D341Med (cell line): ENCODE results near the gene TSC22D3.
"Not testable (repeated sequence)": the region's sequence is repeated elsewhere in the genome, so short reads cannot be mapped to it uniquely, and the experiment has no call there.

ENCODE experiments used
- DNase-seq: peaks from one replicate; pipeline ENCODE4 v3.0.0; 2012; ENCODE audit warnings: low spot score

Gene TSC22D3

DNA sequence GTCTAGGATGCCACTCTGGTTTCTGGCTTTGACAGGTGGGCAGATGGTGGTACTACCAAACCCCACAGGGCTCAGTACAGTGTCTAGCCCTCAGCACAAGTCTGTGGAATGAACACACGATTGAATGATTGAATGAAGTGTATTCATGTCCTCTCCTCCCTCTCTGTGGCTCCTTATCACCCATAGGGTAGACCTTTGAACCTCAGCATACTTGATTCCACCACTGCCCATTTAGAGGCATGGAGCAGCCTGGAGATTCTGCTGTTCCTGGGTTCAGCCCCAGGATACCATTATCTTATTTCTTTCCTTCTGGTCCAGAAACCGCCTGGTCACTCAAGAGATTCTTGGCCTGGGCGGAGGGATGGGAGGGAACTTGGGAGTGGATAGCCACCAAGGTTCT lies 93.3 kb downstream of the TSC22D3 start:
- no peak for DNase-seq

DNA sequence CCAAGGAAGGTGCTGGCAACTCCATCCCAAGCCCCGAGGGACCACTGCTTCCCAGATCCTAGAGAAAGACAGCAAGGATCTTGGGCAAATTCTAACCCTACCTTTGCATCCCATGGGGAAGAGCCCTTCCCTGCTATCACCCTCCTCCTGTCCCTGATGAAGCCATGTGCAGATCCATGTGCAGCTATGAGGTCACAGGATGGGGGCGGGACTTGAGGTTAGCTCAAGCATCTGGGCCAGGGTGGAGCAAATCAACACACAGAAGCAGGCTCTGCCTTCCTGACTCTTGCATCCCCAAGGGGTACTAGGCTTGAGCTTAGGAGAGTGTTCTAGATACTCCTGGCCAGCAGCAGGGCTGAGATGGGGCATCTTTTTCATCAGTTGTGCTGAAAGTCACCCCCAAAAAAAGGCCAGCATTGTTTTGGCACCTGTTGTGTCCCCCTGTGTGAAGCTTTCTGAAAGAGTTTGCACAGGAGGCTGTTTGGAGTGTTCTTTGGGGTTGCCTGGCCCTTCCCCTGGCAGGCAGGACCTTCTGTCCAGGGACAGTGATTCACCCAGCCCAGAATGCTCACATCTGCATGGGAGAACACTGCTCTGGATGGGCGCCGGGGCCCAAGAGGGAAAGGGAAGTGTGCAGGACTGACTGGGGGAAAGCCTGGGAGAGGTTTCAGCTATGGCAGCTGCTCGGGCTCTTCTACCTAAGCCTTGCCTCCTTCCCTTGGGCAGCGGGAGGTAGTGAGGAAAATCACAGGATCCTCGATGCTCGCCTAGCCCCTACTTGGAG lies 96.4 kb downstream of the TSC22D3 start:
- DNase-seq = no peak

DNA sequence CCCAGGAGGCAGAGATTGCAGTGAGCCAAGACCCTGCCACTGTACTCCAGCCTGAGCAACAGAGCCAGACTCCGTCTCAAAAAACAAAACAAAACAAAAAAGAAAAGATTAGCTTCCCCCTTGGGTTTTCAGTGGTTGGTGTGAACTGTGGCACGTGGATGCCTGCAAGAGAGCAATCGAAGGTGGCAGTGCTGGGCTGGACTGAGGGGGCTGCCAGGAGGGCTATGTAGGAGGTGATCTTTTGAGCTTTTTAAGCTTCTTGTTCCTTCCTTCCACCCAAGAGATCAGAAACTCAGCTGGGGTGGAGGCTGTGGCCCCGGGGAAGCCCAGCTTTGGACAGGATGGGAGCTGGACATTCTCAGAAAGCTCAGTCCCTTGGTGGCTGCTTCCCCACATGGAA lies 97.7 kb downstream of the TSC22D3 start:
- DNase-seq = no peak

DNA sequence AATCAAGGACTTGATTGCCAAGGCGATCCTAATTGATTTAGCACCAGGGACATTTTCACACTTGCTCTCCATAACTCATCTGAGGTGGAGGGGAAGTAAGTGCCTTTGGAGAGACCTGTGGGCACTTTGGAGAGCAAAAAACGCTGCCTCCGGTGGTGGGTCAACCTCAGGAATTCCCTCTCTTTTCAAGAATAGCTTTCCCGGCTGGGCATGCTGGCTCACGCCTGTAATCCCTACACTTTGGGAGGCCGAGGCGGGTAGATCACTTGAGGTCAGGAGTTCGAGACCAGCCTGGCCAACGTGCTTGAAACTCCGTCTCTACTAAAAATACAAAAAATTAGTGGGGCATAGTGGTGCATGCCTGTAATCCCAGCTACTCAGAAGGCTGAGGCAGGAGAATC lies 98.1 kb downstream of the TSC22D3 start:
- DNase-seq = no peak

DNA sequence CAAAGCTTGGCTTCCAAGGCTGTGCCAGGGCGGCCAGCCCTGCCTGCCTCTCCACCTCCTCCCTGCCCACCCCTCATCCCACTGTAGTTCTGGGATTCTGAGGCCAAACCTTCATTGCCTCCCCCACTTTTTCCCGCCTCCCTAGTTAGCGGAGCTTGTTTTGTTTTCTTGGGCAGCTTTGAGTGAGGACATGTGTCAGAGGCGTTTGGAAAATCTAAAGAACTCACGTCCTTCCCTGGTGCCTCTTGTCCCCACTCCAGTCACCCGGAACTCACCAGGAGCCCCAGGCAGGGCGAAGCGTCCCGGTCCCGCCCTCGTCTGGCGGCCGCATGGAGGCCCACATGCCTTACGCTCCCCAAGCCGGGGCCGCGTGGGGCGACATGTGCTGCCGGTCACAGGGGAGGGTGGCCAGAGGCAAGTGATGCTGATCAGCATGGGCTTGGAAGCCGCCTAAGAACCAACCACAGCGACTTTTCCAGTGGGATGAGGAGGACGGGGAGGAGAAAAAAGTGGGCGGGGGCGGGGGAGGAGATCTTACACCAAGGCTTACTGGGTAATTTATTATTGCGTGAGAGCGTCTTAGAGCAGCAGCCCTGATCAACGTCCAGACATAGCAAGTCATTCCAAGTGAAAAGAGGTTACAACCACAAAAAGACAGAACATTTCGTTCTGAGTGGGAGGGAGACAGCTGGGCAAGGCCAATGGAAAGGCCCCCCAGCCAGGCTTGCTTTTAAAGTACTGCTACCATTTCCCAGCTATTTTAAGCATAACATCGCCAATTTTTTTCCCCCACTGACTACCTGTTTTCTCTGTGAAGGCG lies 98.8 kb downstream of the TSC22D3 start:
- peak; percentile 67 for DNase-seq

DNA sequence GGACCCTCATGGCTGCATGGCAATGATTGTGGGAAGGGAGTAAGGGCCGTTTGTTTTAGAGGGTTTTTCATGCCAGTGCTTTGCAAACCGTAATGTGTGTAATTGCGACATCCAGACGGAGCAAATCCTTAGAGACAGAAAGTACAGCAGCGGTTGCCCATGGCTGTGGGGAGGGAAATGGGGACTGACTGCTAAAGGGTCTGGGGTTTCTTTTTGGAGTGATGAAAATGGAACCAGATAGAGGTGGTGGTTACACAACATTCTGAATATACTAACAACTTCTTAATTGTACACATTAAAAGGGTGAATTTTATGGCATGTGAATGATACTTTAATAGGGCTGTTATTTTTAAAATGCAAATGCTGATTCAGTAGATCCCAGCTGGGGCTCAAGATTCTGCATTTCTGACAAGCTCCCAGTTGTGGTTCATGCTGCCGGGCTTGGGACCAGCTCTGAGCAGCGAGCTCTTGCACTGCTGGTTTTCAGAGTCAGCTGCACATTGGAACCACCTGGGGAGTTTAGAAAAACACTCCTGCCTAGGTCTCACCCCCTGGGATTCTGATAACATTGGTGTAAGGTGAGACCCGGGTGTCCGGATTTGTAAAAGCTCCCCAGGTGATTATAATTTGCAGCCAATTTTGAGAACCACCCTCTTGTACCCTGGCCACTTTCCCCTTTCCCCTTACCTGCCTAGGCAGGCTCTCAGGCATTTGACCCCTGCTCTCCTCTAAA lies 99.6 kb downstream of the TSC22D3 start:
- DNase-seq = no peak

DNA sequence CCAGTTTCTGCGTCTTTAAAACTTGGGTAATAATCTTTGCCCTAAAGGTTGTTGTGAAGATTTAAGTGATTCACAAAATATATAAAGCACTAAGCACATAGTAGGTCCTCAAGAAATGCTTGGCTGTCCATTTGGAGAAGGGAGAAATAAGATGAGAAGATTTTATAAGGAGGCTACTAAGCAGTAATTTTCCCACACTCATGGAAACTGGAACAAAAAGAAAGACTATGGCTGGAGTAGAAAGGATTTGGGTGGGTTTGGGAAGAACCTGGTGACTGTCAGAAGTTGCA lies 100.3 kb downstream of the TSC22D3 start:
- DNase-seq = no peak

DNA sequence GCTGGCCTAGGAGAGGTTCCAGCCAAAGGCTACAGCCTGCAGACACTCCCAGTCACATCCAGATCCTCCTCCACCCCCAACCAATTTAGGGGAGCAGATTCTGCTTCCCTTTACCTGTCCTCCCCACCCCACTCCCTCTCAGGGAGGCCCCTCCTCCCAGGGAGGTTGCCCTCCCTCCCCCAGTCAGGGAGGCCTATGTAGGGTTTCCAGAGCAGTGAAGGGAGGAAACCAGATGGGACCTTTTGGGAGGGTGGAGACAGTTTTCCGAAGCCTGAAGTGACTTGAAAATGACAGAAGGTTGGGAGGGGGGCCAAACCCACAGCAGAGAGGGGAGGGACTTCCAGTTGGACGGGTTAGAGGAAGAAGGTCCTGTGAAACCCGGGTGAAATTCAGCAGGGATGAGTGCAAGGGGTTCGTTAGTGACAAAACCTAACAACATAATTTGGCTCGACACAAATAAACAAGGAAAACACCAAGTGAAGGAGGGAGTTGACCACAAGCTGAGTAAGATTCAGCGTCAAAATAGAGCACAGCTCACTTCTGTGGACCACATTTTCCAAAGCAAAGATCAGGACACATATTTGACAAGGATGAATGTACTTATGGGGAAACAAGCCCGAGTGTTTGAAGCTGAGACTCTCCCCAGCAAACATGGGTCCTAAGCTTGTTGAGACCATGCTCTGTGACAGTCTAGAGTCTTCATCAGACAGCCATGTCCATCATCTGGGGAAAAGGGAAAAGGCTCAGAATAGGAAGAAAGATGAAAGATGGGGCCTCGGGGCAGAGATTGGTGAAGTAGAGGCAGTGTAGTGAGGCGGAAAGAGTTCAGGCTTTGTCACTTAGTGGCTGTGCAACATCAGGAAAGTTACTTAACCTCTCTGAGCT lies 100.9 kb downstream of the TSC22D3 start:
- DNase-seq = no peak

DNA sequence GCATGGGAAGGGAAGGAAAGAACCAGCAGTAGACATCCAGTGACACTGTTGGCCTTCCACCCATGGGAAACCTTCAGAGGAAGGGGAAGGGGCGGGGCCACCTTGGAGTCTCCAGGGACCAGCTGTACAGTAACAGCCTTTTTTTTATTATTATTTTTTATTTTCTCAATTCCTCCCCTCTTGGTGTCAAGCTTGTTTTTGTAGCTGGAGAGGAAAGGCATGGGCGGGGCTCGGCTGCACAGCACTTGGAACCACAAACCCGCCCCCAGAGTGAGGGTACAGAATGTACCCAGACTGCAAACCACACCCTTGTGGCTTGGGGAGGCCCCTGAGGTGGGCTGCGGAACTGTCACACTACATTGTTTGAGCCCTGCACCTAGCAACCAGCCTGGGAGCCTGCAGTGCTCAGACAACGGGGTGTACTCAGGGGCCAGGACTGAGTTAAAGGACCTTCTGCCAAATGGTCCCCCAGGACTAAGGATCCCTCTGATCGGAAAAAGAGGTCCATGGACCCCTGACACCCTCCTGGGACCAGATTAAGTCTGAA lies 101.6 kb downstream of the TSC22D3 start:
- DNase-seq = peak; percentile 36

DNA sequence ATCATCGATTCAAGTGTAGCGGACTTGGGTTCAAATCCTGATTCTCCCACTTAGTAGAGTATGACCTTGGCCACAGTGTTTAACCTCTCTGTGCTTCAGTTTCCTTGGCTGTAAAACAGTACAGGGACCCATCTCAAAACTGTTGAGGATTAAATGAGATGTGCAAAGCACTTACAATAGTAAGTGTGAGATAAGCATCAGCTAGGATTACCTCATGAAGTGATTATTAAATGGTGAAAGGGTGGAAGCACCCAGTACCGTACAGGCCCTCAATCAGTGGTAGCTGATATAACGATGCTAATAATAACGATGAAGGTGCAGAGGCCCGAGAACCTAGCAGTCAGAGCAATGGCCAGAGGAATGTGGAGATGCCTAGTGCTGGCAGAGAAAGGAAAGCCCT lies 102.2 kb downstream of the TSC22D3 start:
- no peak for DNase-seq

DNA sequence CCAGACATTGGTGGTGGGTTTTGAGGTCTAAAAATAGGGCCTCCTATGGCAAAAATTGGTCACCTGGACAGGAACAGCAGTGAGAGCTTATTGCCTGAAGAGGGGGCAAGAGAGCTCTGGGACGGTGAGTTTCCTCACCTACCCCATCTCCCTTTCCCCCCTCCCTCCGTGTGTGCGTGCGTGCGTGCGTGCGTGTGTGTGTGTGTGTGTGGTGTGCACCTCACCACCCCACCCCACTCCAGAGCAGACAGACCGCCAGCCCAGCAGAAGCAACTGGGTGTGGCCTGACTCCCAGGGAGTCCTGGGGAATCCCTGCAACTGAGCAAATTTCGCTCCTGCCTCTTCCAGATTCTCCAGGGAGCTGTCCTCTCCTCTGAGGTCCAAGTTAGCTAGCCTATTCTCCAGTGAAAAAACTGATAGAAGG lies 102.6 kb downstream of the TSC22D3 start:
- DNase-seq = peak; percentile 54

DNA sequence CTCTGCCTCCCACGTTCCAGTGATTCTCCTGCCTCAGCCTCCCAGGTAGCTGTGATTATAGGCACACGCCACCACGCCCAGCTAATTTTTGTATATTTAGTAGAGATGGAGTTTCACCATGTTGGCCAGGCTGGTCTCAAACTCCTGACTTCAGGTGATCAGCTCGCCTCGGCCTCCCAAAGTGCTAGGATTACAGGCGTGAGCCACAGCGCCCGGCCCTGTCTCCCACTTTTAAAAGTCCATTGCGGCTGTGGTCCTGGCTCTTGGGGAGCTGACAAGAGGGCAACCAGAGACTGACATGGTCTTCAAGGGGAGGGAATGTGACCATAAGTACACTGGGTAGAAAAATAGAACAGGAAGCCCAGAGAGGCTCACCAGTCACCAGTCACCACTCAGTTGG lies 104.3 kb downstream of the TSC22D3 start:
- DNase-seq = not testable (repeated sequence)

DNA sequence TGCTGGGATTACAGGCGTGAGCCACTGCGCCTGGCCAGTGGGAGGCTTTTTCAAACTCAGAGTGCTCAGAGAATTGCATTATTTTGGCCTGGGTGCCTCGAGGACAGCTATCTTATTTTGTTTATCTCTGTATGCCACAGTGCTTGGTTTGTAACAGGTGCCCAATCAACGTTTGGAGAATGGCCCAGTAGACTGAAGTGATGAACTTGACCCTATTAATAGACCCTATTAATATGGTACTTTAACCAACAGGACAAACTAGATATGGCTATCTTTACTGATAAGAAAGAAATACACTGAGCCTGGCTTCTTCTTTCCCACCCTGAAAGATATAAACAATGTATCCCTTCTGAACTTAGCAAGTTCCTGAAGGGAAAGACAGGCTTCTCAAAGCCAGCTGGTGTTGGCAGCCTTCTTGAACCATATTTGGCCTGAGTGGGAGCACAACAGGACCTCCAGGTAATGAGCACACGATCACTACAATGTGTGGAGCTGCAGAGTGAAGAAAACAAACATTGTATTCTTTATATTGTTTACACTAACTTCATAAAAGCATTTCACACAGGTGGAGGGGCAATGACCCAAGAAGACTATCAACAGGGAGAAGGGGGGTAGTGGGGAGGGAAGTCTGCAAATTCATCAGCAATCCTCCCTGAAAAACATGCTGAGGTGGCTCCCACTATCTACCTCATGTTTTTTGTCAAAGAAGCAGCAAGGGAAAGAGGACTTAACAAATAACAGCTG lies 105.5 kb downstream of the TSC22D3 start:
- DNase-seq = no peak

DNA sequence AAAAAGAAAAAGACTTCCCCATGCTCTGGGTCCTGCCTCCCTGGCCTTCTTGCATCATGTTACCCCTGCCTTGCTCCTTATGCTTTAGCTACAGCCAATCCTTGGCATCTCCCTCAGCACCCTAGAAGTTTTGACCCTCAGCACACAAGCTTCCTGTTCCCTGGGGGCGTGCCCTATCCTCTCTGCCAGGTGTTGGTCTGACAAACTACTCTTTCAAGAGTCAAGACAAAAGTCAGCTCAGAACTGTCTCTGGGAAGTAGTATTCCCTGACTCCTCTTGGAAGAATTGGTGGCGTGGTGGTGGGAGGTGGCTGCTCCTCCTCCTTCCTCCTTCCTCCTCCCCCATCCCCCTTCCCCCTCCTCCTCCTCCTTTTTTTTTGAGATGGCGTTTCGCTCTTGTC lies 106.3 kb downstream of the TSC22D3 start:
- DNase-seq = no peak

DNA sequence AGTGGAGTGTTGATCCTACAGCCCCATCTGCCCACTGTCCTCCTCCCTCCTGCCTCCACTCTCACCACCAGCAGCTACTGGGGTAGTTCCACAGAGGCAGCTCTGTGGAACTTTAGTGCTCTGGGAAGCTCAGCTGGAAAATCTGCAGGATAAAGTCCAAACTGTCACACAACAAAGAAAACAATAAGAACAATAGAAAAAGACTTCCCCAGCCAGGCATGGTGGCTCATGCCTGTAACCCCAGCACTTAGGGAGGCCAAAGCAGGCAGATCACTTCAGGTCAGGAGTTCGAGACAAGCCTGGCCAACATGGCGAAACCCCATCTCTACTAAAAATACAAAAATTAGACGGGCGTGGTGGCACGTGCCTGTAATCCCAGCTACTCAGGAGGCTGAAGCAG lies 106.9 kb downstream of the TSC22D3 start:
- DNase-seq = not testable (repeated sequence)

DNA sequence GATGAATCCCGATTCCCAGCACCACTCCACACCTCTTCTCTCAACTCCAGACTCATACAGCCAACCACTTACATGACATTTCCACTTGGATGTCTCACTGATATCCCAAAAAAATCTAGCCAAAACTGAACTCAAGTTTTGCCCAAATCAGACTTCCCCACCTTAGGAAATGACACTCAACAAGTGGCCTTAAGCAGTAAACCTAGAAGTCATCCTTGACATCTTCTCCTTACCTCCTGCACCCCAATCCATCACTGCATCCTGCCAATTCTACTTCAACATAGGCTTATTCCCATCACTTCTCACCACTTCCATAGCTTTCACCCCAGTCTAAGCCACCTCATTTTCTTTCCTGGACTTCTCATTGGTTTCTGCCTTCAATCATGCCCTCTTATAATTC lies 108.2 kb downstream of the TSC22D3 start:
- DNase-seq = no peak

DNA sequence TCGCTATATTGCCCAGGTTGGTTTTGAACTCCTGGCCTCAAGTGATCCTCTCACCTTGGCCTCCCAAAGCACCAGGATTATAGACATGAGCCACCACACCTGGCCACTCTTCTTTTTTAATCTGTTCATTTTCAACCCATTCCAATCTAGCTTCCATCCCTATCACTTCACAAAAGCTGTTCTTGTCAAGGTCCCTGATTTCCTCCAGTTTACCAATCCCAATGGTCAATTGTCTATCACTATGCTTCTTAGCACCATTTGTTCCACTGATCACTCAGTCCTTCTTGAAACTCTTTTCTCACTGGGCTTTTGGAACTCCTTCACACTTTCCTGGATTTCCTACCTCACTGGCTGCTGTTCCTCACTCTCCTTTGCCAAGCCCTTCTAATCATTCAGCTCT lies 108.7 kb downstream of the TSC22D3 start:
- no peak for DNase-seq
